Peyer's patch (tissue), 4 donors: ENCODE data around the gene SLC13A5. TPM values are rescaled to one million over a fixed set of nuclear protein-coding genes. Genes with fewer than 3 reads are reported as not detected.
"Not testable (repeated sequence)": the region's sequence is repeated elsewhere in the genome, so short reads cannot be mapped to it uniquely, and the experiment has no call there.

ENCODE experiments used
- DNase-seq, 3 donors: peaks; one replicate each; pipeline ENCODE4 v3.0.0-alpha.2; 2017 to 2019
- H3K27ac ChIP-seq, 4 donors: fragments of 200-600 bp; sonication (generic); one replicate each; pipeline ENCODE4 v1.5.1; 2016 to 2019
- H3K27me3 ChIP-seq, 2 donors: fragments of 200-600 bp; sonication (generic); one replicate each; pipeline ENCODE4 v1.5.1; 2019
- H3K36me3 ChIP-seq, 3 donors: fragments of 200-600 bp; sonication (generic); one replicate each; pipeline ENCODE4 v1.5.1; 2016 to 2019
- H3K4me1 ChIP-seq, 4 donors: fragments of 200-600 bp; sonication (generic); one replicate each; pipeline ENCODE4 v1.5.1; 2016 to 2019
- H3K4me3 ChIP-seq, 4 donors: fragments of 200-600 bp; sonication (generic); 1 replicate in 3 of 4; 2 replicates in 1 of 4; pipeline ENCODE4 v1.5.1; 2016 to 2019; ENCODE audit warnings: mild to moderate bottlenecking in 1 of 4
- H3K9me3 ChIP-seq, 4 donors: fragments of 200-600 bp; sonication (generic); one replicate each; pipeline ENCODE4 v1.5.1; 2016 to 2019; ENCODE audit warnings: mild to moderate bottlenecking in 1 of 4
- POLR2A ChIP-seq, 2 donors: fragments of 450-650 bp; IDR thresholded peaks; one replicate each; pipeline ENCODE4 v1.5.1; 2017; ENCODE audit warnings: antibody characterized with exemption in 2 of 2, mild to moderate bottlenecking in 2 of 2, moderate library complexity in 2 of 2
- total RNA-seq, 4 donors: library from RNA; depleted of rRNA; stranded (reverse); fragments of >200 nt; gene quantifications; one replicate each; pipeline ENCODE4 v1.1.0, GENCODE V29; 2016
- TF ChIP-seq, protein P1 (sequence below), 6 experiments: fragments of 450-650 bp in 4 of 6; fragments of 200-600 bp in 2 of 6; sonication (generic) in 1 of 6; IDR thresholded peaks; one replicate each; pipeline ENCODE4 v1.5.1; 2017 to 2019; ENCODE audit warnings: antibody characterized with exemption in 6 of 6, mild to moderate bottlenecking in 3 of 6, moderate library complexity in 1 of 6

The SLC13A5 gene
- total RNA-seq, 4 donors from 2014 or later, result not detected

DNA sequence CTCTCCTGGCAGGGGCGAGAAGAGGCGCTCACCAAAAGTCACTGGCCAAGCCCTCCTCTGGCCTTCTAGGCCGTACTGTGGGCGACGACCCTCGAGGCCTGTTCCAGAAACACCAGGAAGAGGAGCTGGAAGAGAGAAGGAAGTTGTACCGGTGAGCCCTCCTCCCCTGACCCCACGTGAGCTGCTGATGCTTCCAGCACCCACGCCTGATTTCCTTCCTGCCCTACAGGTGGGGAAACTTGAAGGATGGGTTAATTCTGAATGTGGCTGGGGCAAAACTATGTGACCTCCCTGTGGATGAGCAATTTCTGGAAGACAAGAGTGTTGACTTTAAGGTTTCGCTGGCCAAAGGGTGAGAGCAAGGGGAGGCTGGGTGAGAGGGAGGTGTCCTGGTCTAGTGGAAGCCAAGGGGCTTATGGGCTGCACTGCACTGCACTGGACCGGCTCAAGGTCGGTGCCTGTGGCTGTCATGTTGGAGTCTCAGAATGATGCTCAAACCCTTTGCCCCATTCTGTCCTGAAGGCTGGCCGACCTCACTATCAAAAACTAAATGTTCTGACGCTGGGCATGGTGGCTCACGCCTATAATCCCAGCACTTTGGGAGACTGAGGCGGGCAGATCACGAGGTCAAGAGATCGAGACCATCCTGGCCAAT, 55.4 kb downstream of the SLC13A5 start:
- H3K4me1 ChIP-seq, result peaks cover 0 to 14% (median 3%) of the 10 kb centered on the region in 4 donors
- peak overlapping the region; percentile 27 to 42 (median 40) for H3K4me3 ChIP-seq
- DNase-seq, result no peak
- no peaks in the 10 kb centered on the region for H3K9me3 ChIP-seq
- no peak for TF ChIP-seq POLR2A (IDR thresholded peaks at IDR 0.05)
- TF ChIP-seq, protein P1, sequence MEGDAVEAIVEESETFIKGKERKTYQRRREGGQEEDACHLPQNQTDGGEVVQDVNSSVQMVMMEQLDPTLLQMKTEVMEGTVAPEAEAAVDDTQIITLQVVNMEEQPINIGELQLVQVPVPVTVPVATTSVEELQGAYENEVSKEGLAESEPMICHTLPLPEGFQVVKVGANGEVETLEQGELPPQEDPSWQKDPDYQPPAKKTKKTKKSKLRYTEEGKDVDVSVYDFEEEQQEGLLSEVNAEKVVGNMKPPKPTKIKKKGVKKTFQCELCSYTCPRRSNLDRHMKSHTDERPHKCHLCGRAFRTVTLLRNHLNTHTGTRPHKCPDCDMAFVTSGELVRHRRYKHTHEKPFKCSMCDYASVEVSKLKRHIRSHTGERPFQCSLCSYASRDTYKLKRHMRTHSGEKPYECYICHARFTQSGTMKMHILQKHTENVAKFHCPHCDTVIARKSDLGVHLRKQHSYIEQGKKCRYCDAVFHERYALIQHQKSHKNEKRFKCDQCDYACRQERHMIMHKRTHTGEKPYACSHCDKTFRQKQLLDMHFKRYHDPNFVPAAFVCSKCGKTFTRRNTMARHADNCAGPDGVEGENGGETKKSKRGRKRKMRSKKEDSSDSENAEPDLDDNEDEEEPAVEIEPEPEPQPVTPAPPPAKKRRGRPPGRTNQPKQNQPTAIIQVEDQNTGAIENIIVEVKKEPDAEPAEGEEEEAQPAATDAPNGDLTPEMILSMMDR (IDR thresholded peaks at IDR 0.05), result no peak
- no peaks in the 10 kb centered on the region for H3K36me3 ChIP-seq
- H3K27me3 ChIP-seq, result no peaks in the 10 kb centered on the region
- peak overlapping the region in 1 of 4 donors; percentile 65 for H3K27ac ChIP-seq

DNA sequence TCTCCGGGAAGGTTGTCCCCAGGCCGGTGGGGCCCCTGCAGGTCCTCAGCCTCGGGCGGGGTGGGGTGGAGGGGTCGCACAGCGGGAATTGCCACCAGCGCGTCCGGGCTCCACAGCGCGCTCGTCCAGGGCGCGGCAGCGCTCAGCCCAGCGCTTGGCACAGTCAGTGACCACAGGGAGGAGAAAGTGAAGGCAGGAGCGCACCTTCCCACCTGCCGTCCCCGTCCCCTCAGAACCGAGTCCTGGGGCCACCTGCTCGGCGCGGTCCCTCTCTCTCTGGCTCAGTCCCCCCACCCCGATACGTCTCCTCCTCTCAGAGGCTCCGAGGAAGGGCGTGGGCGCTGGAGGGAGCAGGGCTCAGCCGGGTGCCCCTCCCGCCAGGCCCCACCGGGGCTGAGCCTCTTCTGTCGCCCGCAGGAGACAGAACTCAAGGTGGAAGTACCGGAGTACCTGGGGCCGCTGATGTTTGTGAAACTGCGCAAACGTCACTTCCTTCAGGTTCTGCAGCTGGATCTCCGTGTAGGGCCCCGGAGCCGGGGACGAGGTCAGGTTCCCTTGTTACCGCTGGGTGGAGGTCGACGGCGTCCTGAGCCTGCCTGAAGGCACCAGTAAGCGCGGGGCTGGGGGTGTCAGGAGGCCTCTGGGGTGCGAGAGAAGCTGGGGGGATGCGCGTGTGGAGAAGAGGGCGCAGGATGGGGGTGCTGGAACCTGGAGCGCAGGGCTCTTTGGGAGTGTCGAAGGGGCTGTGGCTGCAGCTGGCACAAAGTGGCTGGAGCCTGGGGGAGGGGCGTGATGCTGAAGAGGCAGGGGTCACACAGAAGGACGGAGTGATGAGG, 56.2 kb downstream of the SLC13A5 start:
- DNase-seq, result peak in 2 of 3 donors; percentile 66 to 81
- H3K4me3 ChIP-seq, result peak overlapping the region; percentile 27 to 42 (median 40)
- peaks cover 0 to 14% (median 6%) of the 10 kb centered on the region in 4 donors for H3K4me1 ChIP-seq
- not testable (repeated sequence) for H3K36me3 ChIP-seq, H3K27me3 ChIP-seq, H3K9me3 ChIP-seq
- H3K27ac ChIP-seq, result peak overlapping the region in 1 of 4 donors; percentile 65

DNA sequence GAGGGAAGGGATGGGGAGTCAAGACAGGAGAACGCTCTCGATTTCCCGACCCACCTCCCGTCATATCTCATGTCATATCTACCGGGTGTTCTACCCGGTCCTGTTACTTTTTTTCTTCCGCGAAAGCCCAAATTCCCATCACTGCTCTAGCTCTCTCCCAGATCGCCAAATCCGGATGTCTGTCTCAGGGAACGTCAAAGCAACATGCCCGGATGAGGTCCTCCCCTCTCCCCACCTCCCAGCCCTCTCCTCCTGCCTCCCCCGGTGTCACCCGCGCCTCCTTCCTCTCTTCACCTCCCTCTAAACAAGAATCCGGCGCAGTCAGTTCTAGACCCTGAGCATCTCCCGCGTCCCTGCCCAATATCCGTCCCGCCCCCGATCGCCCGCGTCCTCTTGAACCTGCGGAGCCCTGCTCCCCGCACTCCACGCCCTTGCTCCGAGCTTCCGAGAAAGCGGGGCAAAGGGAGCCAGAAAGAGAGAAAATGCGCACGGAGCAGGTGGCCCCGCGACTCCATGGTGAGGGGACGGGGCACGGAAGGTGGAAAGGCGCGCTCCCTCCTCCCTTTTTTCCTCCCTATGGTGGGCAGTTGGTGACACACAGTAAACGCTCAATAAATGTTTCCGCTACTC, 57.3 kb downstream of the SLC13A5 start:
- not testable (repeated sequence) for H3K36me3 ChIP-seq, H3K9me3 ChIP-seq, H3K27ac ChIP-seq, H3K4me3 ChIP-seq, DNase-seq, H3K27me3 ChIP-seq
- H3K4me1 ChIP-seq, result peaks cover 0 to 14% (median 7%) of the 10 kb centered on the region in 4 donors

DNA sequence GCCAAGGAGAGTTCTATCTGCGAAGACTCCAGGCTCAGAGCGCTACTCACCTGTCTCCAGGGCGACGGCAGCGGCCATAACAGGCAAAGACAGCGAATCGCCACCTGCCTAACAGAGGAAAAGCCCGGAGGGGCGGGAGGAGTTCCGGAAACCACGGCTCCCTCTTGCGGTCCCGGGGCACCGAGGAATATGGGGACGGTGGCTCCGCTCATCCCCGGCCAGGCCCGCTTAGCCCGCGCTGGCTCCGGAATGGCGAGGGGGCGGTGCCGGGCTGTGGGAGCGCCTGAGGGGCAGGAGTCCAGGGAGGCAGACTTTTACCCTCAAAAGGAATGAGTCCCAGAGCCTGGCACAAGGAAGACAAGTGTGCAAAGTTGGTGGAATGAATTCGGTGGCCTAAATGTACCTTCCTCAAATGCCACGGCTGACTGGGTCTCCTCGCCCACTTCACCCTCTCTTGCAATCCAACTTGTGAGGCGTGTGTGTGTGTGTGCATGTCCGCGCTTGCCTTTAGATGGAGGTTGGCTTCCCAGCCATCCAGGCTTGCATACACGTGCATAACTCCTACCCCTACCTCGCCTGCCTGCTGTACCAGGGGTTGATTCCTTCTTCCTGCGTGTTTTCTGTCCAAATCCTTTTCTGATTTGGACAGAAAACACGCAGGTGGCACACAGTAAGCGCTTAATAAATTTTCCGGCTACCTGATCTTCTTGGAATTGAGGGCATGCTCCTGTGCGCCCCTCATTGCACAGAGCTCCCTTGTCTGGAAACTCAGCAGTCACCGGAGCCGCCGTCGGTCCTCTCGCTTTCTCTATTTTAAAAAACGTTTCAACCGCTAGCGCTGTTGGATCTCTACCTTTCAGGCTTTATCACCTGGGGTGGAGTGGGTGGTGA, 58.1 kb downstream of the SLC13A5 start:
- Histone ChIP-seq H3K4me1 (peaks cover 0 to 19% (median 9%) of the 10 kb centered on the region in 4 donors), H3K36me3 (no peaks in the 10 kb centered on the region), H3K9me3 (no peaks in the 10 kb centered on the region), H3K4me3 (peak overlapping the region in 2 of 4 donors; percentile 9 to 40), H3K27ac (no peak overlapping the region), H3K27me3 (no peaks in the 10 kb centered on the region)
- TF ChIP-seq, protein P1 (IDR thresholded peaks at IDR 0.05), result peak in 3 of 6 experiments; percentile 14 to 17 (median 14)
- TF ChIP-seq POLR2A (IDR thresholded peaks at IDR 0.05), result no peak
- peak in 2 of 3 donors; percentile 65 to 74 for DNase-seq

DNA sequence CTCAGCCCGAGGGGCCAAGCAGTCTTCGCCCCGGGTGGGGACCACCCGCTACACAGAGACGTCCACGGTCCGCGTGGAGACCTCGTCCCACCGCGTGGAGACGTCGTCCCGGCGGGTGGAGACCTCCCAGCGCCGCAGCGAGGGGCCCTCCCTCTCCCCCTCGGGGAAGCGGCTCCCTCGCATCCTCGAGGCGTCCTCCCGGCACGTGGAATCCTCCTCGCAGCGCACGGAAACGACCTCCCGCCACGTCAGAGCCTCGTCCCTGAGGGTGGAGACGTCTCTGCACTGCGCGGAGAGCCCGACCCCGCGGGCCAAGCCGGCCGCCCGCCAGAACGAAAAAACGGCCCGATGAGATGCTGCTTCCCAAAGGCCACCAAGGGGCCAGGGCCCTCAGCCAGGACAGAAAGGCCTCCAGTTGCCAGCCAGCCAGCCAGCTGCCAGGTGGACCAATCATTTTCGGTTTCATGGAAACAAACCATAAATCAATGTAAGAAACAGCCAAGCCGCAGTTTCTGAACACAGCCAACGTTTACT, 61.2 kb downstream of the SLC13A5 start:
- peak overlapping the region; percentile 77 to 87 (median 84) for H3K27ac ChIP-seq
- no peaks in the 10 kb centered on the region for H3K27me3 ChIP-seq
- no peaks in the 10 kb centered on the region for H3K36me3 ChIP-seq
- H3K4me3 ChIP-seq, result peak overlapping the region; percentile 56 to 68 (median 60)
- H3K9me3 ChIP-seq, result no peaks in the 10 kb centered on the region
- peaks cover 0 to 20% (median 8%) of the 10 kb centered on the region in 4 donors for H3K4me1 ChIP-seq
- DNase-seq, result peak; percentile 33 to 66 (median 62)
- TF ChIP-seq, protein P1 (IDR thresholded peaks at IDR 0.05), result no peak
- TF ChIP-seq POLR2A (IDR thresholded peaks at IDR 0.05), result no peak
